ENCODE data around the gene RGS1.

The RGS1 gene

GRCh38 chr1:192534666-192535065, 40.9 kb upstream of the RGS1 start:
- no peak overlapping the region for H3K4me3 ChIP-seq (replicated peaks; ENCODE audit: low read depth, low read length)
- no peak for DNase-seq (ENCODE audit: low read depth)
- TF ChIP-seq, protein P1, sequence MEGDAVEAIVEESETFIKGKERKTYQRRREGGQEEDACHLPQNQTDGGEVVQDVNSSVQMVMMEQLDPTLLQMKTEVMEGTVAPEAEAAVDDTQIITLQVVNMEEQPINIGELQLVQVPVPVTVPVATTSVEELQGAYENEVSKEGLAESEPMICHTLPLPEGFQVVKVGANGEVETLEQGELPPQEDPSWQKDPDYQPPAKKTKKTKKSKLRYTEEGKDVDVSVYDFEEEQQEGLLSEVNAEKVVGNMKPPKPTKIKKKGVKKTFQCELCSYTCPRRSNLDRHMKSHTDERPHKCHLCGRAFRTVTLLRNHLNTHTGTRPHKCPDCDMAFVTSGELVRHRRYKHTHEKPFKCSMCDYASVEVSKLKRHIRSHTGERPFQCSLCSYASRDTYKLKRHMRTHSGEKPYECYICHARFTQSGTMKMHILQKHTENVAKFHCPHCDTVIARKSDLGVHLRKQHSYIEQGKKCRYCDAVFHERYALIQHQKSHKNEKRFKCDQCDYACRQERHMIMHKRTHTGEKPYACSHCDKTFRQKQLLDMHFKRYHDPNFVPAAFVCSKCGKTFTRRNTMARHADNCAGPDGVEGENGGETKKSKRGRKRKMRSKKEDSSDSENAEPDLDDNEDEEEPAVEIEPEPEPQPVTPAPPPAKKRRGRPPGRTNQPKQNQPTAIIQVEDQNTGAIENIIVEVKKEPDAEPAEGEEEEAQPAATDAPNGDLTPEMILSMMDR (IDR thresholded peaks at IDR 0.05; ENCODE audit: low read length, missing control alignments): no peak

DNA sequence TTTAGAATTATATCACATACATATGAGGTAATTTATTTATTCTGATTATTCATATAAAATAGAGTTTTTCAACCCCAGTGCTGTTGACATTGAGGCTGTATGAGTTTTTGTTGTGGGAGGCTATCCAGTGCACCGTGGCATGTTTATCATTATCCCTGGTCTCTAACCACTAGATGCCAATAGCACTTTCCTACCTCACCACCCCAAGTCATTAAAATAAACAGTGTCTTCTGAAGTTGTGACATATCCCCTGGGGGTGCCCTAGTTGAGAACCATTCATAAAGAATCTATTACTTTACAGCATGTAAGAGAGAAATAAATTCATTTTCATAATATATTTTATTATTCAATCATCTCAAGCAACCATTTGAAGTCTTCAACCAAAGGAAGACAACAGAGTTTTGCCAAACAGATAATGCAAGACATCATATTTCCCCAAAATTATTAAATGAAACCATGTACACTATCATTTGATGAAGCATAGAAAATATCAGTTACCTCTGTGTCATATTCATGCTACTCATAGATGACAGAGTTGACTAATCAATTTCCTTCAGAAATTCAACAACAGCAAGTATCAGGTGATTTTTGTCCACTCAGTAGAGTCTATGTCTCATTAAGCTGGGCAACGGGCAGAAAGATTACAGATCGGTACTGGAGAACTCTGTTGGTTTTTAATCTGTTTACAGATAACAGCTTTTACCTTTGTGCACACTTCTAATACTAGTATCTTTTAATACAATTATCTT, 39.5 kb upstream of the RGS1 start:
- no peak for DNase-seq (ENCODE audit: low read depth)

DNA sequence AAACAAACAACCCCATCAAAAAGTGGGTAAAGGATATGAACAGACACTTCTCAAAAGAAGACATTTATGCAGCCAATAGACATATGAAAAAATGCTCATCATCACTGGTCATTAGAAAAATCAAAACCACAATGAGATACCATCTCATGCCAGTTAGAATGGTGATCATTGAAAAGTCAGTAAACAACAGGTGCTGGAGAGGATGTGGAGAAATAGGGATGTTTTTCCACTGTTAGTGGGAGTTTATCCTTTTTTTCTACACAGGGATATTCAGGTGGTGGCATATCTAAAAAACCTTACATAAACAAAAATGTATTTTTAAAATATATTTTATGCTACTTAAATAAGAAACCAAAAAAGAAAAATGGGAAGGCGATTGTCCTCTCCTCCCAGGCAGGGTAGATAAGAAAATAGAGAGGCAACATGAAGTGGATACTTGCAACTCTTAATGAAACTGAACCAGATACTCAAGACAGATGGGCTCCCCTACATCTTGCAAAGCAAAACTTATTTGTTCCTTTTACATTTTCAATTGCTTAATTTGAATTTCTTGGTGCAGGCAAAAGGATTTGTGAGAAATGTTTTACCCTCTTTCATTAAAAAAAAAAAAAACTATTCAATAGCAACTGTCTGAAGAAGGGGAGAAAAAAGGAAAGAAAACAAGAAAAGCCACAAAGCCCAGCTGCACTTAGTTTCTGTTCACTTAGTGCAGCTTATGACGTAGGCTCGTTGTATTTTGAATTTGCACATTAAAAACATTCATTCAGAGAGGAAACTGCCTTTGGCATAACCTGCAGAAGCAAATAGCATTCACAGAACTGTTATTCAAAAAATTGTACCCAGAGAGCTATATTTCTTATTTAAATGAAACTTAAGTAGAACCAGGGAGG, 36.9 kb upstream of the RGS1 start:
- H3K4me3 ChIP-seq (replicated peaks; ENCODE audit: low read depth, low read length): no peak overlapping the region
- TF ChIP-seq, protein P1 (IDR thresholded peaks at IDR 0.05; ENCODE audit: low read length, missing control alignments): no peak
- DNase-seq (ENCODE audit: low read depth): no peak

More for the DNA sequence above, 39.5 kb upstream of the RGS1 start:
- TF ChIP-seq, protein P1 (IDR thresholded peaks at IDR 0.05; ENCODE audit: low read length, missing control alignments): no peak
- no peak overlapping the region for H3K4me3 ChIP-seq (replicated peaks; ENCODE audit: low read depth, low read length)

GRCh38 chr1:192539297-192540092, 36.1 kb upstream of the RGS1 start:
- TF ChIP-seq, protein P1 (IDR thresholded peaks at IDR 0.05; ENCODE audit: low read length, missing control alignments): no peak
- H3K4me3 ChIP-seq (replicated peaks; ENCODE audit: low read depth, low read length): no peak overlapping the region
- peak; percentile 98 for DNase-seq (ENCODE audit: low read depth)

DNA sequence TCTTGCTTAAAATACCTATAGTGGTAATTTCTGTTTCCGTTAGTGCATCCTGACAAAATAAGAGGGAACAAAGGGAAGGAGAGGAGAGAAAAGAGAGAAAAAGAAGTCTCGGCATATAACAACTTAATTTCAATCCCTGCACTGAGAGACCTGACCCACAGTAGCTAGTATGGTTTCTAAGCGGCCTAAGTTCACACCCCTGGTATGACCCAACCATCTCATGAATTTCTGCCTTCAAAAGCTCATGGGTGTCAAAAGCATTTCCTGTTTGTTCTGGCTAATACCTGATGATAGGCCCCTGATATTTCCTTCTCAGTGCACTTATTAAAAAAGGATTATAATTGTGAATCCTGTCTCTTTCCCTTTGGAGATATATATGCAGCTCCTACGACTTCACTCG, 32.1 kb upstream of the RGS1 start:
- no peak for DNase-seq (ENCODE audit: low read depth)
- TF ChIP-seq, protein P1 (IDR thresholded peaks at IDR 0.05; ENCODE audit: low read length, missing control alignments): no peak
- no peak overlapping the region for H3K4me3 ChIP-seq (replicated peaks; ENCODE audit: low read depth, low read length)

DNA sequence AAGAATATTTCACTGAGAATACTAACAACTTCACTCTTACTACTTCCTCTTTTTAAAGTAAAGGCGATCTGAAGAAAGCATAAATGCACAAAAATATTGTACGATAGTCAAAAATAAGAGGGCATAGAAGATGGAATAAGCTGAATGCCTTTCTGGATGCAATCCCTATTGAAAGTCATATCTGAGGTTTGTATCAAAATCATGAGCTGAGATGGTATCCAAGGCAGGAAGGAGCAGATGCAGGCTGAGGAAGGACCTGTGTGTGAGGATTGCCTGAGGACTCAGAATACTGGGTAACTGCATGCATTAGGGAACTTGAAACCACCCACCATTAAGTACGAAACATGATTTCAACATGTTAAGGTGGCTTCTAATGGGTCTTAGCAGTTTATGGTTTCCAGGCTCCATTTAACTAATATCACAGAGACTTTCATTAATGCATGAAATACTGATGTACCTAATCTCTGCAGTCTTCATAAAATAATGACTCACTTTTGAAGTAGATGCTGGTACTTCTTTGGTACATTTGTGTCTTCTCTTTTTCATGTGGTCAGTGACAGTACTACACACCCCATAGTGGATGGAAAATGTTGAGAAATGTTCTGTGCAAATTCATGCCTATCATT, 29.6 kb upstream of the RGS1 start:
- H3K4me3 ChIP-seq (replicated peaks; ENCODE audit: low read depth, low read length): no peak overlapping the region
- TF ChIP-seq, protein P1 (IDR thresholded peaks at IDR 0.05; ENCODE audit: low read length, missing control alignments): peak; percentile 35
- DNase-seq (ENCODE audit: low read depth): peak; percentile 64
